COLO829 (cell line): ENCODE results near the gene CLK4.

Experiments
- DNase-seq: peaks from one replicate; pipeline ENCODE4 v3.0.0; 2012; ENCODE audit warnings: low spot score

CLK4 gene

GRCh38 chr5:178553517-178553916 is 73.3 kb downstream of the CLK4 start:
- no peak for DNase-seq
